KBM-7 (cell line): ENCODE results near the gene CUL4A.

Source experiments
- DNase-seq: peaks from one replicate; pipeline ENCODE4 v3.0.0-alpha.2; 2015
- in situ Hi-C: fragments of 300-500 bp; cut with MboI; formaldehyde crosslinking; loops from 2 replicates; pipeline ENCODE4 v1.14.3; 2020; ENCODE audit warnings: low sequenced_read_pairs, low pct_unique_long_range_greater_than_20kb, mixed read lengths

CUL4A gene

DNA sequence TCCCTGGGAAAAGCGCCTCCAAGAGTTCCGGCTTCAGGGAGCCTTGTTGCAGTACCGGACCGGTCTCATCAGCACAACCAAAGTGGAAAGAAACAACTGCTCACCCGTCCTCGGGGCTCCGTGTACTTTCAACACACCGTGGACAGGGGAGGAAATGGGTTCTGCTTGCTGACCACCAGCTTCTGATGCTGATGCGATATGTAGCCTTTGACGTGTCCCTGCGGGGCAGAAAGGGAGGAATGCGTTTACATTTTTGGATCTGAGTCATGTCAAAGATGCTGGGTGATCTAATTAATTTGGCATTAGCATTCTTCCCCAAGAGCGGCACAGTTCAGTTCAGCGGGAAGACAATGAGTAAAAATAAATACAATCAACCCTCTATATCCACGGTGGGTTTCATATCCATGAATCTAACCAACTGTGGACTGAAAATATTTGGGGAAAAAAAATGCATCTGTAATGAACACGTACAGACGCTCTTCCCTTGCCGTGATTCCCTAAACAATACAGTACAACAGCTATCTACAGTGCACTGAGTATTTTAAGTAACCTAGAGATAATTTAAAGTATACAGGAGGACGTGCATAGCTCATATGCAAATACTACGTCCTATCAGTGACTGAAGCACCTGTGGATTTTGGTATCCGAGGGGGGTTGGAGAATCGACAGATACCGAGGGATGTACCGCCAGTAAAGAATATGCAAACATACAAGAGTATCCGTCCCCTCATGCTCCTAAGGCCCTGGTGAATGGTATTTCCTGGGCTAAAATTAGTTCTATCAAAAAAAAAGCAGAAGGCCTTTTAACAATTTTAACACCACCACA is 31.1 kb upstream of the CUL4A start:
- DNase-seq = no peak

DNA sequence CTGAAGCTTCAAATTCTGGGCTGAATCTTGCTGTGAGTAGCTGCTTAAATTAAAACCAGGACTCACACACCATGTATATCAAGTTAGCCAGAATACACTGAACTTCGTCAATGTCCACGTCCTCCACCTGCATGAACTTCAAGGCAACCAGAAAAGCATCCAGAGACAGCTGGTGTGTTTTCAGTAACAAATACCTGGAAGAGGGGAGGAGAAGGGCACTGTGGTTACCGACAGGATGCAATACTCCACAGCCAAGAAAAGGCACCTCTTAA is 30.6 kb upstream of the CUL4A start:
- DNase-seq = no peak
- in situ Hi-C loops = no loop called here

More for the DNA sequence above, 31.1 kb upstream of the CUL4A start:
- in situ Hi-C loops = no loop called here

DNA sequence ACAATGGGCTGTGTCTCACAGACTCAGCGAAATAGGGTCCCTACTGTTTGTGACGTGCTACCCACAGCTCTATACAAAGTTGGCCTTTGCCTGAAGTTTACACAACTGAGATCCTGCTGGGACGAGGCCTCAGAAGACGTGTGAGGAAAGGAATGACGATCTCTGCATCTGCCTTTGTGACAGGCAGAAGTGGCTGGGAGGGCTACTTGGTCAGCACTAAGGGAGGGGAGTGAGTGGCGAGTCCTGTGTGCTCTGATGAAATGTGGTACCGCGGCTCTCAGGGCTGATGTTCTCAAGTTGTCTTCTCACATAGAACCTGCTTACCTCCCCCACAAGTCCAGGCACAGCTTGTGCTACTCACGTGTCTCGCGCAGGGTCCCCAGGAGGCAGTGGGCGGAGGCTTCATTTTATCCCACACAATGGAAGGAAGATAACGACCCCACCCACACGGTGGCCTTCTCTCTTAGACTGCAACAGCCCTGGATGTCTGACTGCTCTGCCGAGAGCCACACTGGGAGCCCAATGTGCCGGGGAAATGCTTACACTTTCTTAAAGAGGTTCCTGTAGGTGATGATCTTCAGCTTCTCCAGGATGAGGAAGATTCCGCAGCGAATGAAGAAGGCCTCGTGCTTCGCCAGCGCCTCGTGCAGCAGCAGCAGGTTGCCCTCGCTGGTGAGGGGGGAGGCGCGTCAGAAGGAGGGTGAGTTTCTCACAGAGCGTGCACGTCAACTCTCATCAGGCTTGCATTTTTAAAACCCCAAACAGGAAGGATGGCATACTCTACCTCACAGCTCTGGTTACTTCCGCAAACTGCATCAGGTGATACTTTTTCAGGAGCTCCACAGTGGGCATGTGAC is 29.8 kb upstream of the CUL4A start:
- DNase-seq = no peak
- in situ Hi-C loops = no loop called here

DNA sequence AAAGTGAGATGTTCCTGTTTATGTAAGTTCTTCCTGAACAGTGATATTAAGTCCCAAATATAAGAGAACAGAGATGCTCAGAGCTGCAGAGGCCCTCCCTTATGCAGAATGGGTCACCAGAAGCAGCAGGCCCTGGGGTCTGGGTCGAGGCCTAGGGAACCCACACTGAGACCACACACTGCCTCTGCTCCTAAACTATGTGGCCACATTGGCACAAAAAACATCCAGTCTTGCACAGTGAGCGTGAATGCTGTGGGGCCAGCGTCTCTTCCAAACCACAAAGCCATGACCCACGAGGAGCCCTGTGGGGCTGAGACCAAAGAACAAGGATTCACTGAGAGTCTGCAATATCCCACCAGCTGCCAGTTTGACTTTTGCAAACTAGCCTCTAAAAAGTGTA is 27.4 kb upstream of the CUL4A start:
- in situ Hi-C loops = no loop called here
- DNase-seq = no peak

DNA sequence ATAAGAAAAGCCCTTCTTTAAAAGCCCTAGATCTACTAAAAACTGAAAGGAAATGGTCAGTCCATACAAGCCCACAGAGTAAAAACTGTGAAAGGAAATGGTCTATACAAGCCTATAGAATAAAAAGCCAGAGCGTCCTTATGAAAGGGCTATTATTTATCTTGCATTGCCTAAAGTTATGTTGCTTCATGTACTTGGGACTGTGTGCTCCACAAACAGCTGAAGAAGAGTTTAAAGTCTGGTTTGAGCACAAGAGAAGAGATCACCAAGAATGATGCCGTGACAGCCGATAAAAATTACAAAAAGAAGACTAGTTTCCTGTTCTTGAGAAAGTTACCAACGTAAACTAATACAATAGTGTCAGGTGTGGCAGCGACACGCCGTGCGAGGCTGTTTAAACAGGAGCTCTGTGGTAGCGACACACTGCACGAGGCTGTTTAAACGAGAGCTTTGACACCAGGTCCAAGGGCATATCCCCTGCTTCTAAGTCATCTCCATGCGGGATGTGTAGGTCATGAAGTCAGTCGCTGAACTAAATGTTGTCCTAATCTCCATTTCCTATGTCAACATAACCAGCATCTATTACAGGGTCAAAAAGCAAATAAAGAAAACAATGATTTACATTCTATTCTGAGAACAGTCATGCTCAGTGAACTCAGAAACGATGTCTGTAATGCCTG is 25.8 kb upstream of the CUL4A start:
- no peak for DNase-seq
- in situ Hi-C loops = no loop called here

DNA sequence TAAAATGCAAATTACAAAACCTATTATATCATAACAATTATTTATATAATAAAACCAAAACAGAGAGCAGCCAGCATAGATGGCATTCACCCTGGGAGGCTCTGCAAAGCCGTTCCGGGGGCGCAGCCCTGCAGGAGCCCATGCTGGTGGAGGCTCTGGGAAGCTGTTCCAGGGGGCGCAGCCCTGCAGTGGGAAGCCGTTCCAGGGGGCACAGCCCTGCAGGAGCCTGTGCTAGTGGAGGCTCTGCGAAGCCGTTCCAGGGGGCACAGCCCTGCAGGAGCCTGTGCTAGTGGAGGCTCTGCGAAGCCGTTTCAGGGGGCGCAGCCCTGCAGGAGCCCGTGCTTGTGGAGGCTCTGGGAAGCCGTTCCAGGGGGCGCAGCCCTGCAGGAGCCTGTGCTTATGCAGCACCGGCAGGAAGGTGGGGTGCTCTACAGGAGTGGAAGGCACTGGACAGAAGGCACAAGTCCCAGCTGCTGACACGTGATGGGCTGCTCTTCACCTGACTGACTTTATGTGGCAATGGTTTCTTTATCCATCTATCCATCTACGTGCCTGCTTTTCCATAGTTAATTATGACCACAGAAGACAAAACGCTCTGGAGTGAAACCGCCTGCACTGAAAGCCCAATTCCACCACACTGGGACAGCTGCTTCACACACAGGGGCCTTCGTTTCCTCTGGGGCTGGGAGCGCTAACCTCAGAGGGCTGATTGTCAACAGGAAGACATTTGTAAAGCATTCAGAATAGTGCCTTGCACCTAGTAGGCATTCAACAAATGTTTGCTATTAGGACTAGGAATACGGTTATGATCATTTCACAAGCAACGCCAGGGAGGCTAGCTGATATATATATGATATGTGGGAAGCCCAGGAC is 24.6 kb upstream of the CUL4A start:
- in situ Hi-C loops = no loop called here
- DNase-seq = no peak

DNA sequence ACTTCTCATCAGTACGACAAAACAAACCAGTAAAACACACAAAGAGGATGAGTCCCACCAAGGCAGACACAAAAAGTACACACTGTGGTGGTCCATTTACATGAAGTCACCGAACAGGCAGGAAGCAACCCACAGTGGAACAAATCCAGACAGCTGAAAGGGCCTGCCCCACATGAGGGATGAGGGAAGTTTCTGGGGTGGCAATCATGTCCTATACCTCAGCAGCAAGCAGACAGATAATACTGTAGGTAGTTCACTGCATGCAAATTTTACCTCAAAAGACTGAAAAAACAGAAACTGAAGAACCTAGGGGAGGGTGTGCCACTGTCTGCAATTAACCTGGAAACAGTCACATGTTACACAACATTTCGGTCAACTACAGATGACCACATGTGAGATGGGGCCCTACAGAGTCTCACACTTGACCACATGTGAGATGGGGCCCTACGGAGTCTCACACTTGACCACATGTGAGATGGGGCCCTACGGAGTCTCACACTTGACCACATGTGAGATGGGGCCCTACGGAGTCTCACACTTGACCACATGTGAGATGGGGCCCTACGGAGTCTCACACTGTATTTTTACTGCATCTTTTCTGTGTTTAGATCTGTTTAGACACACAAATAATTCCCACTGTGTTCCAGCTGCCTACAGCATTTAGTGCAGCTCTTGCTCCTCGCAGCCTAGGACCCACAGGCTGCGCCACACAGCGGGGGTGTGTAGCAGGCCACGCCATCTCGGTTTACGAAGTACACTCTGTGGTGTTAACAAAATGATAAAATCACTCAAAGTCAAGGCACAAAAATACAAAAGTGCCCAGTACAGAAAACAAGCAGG is 23.1 kb upstream of the CUL4A start:
- DNase-seq = no peak
- in situ Hi-C loops = no loop called here

DNA sequence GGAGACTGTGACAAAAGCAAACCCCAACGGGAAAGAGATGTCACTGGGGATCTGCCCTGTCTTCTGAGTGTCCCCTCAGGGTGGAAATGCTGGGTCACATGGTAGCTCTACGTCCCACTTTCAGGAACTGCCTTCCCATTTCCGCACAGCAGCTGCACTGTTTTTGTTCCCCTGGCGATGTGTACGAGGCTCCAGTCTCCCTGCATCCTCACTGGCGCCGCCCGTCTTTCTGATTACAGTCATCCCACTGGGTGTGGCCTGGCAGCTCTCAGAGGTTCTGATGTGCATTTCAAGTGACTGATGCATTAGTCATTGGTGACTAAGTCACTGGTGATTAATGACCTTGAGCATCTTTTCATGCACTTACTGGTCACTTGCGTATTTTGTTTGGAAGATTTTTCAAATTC is 22.1 kb upstream of the CUL4A start:
- in situ Hi-C loops = no loop called here

DNA sequence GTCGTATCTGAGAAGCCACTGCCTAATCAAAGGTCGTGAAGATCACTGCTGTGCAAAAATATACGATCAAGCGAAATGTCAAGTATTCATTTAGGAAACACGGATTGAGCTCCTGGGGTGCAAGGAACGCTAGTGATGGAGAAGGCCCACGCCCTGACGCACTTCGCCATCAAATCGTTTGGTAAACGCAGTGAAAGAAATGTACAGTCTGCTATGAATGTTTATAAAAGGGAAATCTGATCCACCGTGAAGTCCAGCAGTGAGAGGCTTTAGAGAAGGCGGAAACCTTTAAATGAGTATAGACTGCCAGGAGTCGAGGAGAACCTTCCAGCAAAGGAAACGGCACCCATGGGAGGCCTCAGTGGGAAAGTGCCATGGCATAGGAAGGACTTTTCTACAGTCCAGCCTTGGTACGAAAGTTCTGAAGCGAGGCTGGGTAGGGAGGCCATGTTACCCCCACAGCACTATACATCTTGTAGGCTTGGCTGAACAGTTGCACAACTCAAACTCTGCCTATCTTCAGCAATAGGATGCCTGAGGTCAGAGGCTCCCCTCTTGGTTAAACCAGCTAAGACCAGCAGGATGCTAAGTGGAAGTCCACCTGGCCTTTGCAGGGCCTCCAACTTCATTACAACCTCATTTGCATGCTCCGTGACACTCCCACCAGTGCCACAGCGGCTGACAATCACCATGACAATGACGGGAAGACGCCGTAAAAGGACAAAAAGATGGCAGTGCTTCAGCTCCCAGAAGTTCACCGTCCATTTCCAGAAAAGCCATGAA is 21.3 kb upstream of the CUL4A start:
- in situ Hi-C loops = no loop called here
- DNase-seq = no peak

More for the DNA sequence above, 22.1 kb upstream of the CUL4A start:
- no peak for DNase-seq

DNA sequence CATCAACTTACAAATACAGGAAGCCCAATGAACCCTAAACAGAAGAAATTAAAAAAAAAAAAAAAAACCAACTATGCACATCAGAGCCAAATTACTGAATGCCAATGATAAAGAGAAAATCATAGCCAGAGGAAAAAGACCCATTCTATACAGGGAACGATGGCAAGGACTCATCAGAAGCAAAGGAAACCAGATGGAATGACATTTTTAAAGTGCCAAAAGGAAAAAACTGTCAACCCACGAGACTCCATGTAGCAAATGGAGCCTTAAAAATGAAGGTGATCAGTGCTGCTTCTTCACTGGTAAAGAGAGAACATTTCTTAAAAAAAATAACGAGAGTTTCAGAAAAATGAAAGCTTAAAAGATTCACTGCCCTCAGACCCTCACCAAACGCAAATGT is 19.2 kb upstream of the CUL4A start:
- no peak for DNase-seq
- in situ Hi-C loops = no loop called here

DNA sequence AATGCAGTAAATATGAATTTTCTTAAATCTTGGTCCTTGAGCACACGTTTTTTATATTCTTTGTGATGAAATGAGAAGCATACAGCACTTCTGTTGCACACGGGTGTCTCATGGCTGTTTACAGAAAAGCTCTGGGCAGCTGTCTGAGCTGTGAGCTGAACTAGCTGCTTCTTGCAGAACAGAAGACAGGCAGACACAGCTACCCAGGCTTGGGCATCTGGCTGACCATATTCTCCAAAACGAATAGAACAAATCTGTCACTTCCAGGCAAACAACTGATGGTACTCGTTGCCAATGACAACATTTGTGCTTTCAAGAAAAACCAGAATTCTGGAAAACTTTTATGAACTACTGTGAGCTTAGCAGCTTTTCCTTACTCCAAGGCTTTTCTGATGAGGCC is 17.1 kb upstream of the CUL4A start:
- in situ Hi-C loops = no loop called here

DNA sequence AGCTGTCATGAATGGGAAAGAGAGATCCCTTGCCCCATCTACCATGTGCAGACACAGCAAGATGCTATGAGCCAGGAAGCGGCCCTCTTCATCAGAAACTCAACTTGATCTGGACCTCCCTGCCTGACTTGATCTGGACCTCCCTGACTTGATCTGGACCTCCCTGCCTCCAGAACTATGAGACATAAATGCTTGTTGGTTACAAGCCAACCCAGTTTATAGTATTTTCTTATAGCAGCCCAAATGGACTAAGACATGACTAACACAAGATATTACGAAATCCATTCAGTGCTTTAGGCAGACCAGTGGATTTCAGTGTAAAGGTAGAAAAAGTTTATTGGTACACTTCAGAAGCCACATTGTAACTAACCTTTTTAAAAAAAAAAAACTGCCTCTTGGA is 16.5 kb upstream of the CUL4A start:
- DNase-seq = no peak
- in situ Hi-C loops = no loop called here

More for the DNA sequence above, 17.1 kb upstream of the CUL4A start:
- DNase-seq = no peak

DNA sequence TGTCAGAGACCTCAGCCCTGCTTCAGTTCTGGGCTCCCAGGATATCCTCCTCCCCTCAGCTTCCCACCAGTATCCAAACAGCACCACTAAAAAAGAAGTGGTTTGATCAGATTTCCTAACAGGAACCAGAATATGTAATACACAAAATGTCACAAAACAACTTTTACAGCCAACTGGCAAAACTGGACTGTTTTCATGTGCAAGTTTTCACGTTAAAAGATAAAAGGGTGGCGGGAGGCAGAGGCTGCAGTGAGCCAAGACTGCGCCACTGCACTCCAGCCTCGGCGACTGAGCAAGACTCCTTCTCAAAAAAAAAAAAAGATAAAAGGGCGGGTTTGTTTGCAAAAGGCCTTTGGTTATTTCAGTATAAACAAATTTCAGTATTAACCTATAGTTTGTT is 14.1 kb upstream of the CUL4A start:
- no peak for DNase-seq
- in situ Hi-C loops = no loop called here

DNA sequence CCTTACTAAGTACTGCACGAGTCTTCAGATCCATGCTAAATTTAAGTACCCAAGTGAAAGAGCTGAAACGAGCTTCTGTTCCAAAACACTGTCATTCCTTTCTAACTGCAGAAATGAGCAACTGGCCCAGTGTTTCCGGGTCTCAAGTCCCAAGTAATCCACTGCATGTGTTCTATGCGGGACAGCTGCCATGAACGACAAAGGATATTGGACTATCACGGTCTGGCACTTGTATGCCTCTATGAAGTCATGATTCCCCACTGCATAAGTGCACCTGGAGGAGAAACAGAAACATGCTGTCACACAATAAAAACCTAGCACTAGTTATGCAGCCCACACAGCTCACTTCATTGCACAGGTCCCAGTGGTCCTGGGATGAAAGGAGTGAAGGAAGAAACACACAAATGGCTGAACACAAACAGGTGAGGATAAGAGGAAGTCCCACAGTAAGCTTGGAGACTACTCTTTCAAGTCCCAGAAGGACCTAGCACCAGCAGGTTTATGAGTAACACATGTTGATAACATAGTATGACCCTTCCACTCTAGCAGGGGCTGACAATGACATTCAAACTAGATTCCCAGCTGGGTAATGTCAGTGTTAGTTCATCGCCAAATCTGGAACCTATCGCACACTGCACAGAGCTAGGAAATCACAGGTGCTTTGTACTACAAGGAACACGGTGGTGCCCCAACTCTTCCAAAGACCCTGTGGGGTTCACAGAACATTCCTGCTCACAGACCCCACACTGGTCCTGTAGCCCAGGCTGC is 12.3 kb upstream of the CUL4A start:
- in situ Hi-C loops = no loop called here
- no peak for DNase-seq

DNA sequence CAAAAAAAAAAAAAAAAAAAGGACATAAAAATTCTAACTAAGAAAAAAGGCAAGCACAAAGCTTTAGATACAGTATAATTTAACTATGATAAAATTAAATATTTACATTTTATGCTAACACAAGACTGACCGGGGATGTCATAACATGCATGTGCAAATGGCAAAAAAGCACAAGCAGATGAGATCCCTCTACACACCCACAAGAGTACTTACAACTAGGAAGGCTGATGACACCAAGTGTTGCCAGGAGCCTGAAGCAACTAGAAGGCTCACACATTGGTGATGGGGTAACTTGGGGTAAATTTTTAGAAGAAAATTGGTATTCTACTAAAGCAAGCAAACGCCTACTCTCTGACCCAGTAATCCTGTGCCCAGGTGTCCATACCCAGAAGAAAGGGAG is 7.6 kb upstream of the CUL4A start:
- no peak for DNase-seq
- in situ Hi-C loops = no loop called here

DNA sequence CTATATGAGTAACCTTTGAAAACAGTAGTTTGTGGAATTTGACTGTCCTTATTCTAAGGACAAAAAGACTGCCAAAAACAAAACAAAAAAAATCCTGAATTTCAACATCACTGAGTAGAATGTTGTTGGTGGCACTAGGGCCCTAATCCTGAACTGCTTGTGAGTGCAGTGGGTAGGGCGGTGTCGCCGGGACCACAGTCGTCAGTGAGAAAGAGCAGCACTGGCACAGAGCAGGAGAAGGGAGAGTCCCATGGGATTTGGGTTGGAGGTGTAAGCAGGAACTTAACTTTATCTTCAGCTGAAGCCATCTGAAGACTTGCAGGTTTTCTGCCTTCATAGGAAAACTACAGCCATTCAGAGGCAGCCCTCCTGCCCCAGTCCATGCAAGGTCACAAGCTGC is 6.5 kb upstream of the CUL4A start:
- DNase-seq = no peak
- in situ Hi-C loops = no loop called here
